ENCODE results near the gene PEPD.

PEPD gene

DNA sequence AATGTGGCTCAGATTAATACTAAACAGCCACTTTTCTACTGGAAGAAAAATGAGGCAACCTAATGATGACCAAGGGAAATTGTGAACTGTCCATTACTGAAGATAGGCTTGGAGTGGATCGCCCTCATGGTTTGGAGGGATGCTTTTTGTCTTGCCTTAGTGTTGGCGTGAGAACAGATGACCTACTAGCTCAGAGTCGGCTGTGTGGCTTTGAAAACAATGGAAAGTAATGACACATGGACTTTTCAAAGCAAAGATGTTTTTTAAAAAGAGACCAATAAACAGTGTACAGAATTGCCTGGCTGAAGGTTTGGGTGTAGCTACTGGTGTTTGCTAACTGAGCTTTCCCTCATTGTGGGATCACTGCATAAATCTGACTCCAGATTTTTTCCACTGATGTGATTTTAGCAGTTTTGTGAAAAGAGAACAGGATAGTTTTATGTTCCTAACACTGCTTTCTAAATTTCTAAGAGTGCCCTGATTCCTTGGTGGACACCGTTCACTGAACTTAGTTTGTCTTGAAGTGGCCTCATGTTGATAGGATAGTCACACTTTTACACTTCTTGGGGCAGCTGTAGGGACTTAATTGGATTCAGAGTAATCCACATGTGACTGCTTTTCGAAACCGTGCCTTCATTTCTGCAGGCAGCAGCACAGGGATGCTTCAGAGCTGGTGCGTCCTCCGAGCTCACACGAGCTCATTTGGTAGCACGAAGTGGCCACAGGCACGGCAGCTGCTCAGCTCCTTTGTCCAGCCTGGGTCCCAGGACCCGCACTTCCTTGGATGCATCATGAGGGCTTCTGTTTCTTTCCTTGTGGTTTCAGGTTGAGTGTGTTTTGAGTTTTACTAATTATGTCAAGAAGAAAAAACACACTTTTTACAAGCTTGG, 143.8 kb downstream of the PEPD start:
- no peak for DNase-seq

DNA sequence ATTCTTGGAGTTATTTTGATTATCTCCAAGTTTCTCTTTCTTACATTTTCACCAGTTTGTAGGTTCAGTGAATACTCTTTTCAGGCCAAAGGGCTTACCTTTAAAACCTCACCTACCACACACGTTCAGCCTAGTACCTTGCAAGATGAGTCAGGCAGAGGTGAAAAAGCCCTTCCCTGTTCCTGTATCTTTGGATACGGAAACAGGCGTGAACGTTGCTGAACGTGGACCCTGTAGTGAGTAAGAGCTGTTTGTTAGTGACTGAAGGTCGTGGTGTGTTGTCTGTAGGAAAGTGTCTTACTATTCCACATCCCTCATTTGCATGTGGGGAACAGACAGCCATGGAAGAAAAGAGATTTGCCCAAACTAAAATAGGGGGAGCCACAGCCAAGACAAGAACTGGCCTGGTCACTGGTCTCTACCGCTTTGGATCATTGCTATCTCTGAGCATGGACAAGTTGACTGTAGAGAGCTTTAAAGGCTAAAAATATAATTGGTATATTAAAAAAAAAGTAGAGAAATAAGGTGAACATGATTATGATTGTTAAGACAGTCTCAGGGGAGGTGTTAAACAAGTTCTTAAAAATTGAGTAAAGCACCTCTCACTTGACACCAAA, 144.5 kb downstream of the PEPD start:
- DNase-seq, result no peak

DNA sequence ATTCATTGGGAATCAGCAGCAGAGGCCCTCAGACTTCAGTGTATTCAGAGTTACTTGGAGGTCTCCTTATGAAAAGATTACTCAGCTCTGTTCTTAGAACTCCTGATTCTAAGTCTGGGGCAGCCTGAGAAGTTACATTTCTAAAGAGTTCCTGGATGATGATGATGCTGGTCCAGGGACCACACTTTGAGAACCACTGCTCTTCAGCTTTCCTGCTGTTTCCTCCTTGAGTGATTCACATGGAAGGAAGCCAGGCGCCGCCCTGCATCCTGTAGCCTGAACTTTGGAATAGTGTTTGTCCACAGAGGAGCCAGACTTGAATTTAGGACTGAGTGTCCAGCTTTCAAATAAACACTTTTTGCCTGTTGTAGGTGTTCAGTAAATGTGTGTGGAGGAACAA, 145.2 kb downstream of the PEPD start:
- DNase-seq, result no peak

- no peak for DNase-seq
Measured at GRCh38 chr19:33375837-33376159, 145.8 kb downstream of the PEPD start.

DNA sequence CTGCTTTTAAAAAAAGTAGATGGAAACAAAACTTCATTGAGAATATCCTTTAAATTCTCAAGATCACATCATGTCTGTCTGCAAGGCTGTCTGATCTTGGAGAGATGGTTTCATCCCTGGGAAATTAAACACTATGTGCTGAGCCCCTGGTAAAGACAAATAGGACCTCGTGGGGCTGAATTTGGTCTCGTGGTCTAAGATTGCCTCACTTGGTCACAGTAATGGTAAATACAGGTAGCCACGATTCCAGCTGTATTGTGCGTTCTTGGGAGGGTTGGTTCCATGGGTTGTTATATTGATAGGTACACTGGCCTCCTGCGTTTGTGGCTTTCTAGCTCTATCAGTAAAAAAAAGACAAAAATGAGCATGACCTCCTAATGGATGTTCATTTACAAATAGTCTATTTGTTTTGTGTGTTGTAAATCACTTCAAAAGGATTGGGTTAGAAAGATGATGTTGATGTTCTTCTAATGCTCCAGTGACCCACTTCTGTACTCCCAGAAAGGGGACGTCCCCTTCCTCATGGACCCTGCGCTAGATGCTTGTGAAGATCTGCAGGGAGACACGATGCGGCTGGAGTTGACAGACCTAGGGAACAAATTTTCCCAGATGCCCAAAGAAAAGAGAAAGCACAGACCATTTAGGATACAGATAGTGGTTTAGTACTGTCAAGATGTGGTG, 146.3 kb downstream of the PEPD start:
- DNase-seq, result no peak

DNA sequence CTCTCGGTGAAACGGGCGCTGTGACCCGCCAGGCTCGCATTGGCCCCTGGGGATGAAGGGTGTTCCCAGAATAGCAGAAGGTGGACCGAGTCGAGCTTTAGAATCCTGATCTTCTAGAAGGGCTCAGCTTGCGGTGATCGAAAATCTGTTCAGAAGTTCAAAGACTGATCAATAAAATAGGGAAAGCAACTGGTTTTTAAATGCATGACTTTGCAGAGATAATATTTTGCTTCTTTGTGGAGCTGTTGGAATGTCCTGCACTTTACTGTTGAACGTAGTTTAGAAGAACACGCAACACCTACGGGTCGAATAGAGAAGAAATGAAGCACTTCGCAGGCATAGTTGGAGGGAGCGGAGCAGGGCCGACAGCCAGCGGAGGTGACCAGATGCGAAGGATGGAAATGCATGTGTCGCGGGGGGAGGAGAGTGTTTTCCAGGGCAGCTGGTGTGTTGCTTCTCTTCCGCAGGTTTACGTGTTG, 147.3 kb downstream of the PEPD start:
- DNase-seq, result peak; percentile 50

DNA sequence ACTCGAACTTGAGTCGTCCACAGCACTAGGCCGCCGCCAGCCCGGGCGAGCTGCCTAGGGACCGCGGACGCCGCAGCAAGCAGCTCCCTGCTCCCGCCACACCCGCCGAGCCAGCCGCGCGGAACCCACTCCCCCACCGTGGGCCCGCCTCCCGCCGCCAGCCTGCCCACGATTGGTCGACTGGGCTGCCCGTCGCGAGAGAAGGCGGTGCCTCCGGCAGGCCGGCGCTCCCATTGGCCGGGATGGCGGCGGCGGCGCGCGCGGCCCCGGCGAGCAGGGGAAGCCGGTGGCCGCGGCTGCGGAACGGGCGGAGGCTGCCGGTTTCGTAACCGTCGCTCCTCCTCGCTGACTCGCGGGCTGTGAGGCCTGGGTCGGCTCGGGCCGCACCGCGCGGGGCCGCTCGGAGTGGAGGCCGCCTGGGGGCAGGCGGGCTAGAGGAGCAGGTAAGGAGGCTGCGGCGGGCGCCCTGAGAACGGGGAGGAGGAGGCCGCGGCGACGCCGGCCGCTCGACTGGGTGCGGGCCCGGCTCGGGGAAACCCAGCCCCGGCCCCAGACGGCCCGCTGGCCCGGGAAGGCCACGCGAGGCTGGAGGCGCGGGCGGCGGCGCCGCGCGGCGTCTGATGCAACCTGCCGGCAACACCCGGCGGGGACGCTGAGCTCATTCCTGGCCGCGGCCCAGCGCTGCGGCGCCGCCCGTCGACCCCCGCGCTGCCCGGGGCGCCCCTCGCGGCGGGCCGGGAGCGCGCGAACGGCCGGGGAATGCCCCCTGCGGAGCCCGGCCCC, 147.9 kb downstream of the PEPD start, which contains the start of gene CEBPG:
Gene CEBPG (plus strand): TSS at position 257 of the 783 bp plus-strand sequence. CDS start 5,531 bp downstream, outside the sequence.
- DNase-seq, result peak; percentile 68

GRCh38 chr19:33370783-33371182, 150.8 kb downstream of the PEPD start:
- DNase-seq, result no peak

DNA sequence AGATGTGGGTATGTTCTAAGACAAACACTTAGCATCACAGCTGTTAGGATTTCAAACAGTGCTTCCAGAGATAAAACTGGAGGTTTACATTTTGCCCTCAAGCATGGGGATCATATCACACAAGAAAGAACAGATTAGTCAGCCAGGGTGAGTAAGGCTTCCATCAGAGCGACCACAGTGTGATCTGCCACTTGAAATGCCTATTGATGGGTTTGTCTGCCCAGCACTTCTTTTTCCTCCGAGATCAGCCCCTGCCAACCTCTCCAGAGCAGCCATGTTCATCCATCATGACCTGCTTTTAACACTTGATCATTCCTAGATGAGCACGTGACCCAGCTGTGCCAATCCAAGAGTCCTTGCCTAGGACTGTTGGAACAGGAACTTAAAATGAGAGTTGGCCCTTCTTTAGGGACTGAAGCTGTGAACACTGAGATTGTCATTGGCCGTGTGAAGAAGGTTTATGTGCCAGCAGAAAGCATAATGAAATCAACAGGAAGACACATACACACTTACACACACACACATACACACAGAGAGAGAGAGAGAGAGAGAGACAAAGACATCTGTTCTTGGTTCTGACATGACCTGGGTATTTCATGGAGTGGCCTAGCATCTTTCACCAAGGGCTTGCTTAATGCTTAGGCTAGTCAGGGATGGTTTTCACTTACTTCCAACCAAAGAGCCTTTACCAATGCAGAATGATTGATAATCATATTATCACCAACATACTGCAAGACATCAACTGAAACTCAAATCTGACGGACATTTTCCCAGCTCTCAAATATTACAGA, 153.3 kb downstream of the PEPD start:
- DNase-seq, result no peak

DNA sequence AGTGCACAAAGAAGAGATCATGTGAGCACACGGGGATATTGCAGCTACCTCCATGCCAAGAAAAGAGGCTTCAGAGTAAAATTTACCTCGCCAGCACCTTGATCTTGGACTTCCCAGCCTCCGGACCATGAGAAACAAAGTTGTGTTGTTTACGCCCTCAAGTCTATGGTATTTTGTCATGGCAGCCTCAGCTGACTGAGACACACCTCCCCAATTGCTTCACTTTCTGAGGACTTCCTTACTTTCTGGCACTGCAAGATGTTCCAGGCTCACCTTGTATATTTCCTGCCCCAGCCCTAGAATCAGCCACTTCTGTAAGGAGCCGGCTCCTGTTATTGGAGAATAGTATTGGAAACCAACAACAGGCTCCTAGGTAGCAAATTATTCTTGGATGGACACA, 154.7 kb downstream of the PEPD start:
- DNase-seq, result no peak

- no peak for DNase-seq
Measured at GRCh38 chr19:33366127-33366526, 155.5 kb downstream of the PEPD start.

- DNase-seq, result no peak
Measured at GRCh38 chr19:33365691-33366090, 155.9 kb downstream of the PEPD start.

DNA sequence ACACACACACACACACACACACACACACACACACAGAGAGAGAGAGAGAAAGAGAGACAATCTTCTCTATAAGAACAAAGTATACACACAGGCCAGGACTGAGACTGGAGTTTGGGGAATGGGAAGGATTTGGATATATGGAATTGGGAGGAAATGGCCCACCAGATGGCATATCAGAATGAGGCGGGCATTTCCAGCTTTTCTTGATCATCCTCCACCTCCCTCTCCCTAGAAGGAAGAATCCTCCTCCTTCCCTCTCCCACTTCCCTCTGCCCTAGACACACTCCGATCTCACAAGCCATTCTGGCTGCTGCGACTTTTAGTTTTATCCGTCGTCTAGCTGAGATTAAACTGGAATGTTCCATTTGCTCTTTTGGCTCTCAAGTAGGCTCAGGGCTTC, 158.1 kb downstream of the PEPD start:
- DNase-seq, result no peak

DNA sequence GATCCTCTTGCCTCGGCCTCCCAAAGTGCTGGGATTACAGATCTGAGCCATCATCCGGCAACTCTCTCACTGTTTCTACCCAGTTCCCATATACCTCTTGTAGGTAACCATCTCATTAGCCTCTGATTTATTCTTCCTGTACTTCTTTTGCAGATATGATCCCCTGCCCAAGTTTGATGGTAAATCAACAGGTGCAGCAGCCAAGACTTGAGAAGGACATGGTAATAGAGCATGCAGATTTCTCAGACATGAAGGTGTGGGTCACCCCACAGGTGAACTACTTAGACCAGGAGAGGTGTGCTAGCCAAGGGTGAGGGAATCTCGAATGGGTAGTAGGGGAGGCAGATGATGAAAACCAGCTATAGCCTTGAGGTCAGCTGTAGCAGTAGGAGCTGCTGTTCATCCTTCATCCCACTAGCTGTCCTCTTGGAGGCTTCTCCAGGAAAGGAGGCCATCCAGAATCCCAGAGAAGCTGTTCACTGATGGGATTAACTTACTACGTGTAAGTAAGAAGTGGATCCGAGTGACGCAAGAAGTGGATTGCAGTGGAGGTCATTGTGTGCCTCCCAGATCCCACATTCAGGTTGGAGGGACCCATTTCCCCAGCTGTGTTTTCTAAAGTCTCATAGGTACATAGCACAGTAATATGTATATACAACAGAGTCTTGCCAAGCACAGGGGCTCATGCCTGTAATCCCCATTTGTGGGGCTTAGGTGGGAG, 158.9 kb downstream of the PEPD start:
- DNase-seq, result no peak

DNA sequence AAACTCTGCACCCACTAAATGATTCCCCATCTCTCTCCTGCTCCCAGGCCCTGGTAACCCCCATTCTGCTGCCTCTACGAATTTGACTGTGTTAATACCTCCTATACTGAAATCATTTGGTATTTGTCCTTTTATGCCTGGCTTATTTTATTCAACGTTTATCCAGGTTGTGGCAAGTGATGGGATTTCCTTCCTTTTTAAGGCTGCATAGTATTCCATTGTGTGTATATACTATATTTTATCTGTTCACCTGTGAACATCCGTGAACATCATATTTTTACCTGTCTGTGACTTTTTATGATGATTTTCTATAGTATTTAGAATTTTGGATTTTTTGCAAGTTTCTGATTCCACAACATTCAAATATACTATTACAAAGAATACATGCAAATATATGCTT, 162.0 kb downstream of the PEPD start:
- no peak for DNase-seq

DNA sequence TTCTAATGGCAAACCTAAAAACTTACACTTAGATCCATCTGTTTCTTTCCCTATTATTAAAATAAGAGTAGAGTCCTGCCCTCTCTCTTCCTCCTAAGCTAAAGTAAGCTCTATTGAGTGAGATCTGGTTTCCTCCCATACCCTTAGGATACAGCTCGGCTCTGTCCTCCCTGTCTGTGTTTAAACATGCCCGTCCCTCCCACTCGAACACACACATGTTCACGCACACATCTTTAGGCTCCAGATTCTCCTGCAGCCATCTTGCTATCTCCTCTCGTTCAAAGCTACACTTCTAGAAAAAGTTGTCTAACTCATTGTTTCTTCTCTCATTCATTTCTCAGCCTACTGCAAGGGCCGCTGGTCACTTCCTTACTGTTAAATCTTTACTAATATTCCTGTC, 163.2 kb downstream of the PEPD start:
- no peak for DNase-seq

DNA sequence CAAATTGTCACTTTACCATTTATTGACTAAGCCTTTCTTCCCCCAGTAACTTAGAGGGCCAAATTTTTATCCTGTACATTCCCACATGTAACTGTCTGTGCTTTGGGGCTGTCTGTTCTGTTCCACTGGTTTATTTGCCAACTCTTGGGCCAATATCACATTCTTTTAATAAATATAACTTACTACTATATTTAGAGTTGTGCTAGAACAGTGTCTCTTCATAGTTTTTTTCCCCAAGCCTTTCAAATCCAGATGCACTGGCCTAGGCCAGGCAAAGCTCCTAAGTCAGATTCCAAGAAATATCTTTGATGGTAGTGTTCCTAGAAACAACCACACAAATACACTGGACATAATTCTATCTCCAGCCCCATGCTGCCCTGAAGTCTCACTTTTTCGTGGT, 164.0 kb downstream of the PEPD start:
- no peak for DNase-seq

- no peak for DNase-seq
Measured at GRCh38 chr19:33355535-33355934, 166.1 kb downstream of the PEPD start.

DNA sequence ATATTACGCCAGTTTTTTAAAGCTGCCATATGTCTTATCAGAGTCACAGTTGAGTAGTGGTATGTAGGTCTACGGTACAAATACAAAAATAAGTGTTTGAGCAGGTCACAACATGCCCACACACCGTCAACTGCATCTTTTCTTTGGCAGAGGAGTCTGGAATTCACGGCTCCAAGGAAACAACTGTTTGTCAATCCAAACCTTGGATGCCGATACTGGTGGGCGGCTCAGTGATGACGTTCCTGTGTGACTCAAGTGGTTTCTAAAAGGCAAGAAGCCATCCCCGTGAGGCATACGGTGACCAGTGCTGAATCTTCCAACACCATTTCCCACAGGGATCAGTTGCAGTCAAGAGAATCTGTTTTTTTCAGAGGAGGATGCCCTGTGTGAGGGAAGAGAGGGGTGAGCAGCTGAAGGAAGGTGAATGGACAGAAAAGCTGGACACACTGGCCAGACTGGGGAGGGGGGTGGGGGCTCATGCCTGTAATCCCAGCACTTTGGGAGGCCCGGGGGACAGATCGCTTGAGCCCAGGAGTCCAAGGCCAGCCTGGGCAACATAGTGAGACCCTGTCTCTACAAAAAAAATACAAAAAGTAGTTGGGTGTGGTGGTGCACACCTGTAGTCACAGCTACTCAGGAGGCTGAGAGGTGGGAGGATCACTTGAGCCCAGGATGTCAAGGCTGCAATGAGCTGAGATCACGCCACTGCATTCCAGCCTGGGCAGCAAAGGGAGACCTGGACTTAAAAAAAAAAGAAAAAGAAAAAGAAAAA, 170.9 kb downstream of the PEPD start:
- DNase-seq, result no peak

All from SHP77 treated with DMSO at 0.1 percent for 48 hours (cell line).